Right lung (tissue), 10 donors: ENCODE results near the gene SIRPB2. TPM values are rescaled to one million over a fixed set of nuclear protein-coding genes. Genes with fewer than 3 reads are reported as not detected.

Source experiments
- DNase-seq, 2 donors: peaks; one replicate each; pipeline ENCODE4 v3.0.0-alpha.2; 2013
- long read RNA-seq, 8 donors: transcript quantifications; one replicate each; lab custom pipeline, GENCODE V29; 2026
- polyA plus RNA-seq, 5 donors: library from polyadenylated mRNA; unstranded; fragments of 120-200 nt; gene quantifications; one replicate each; pipeline versions ENCODE4 v1.2.1 to v1.2.3, GENCODE V29; 2013; ENCODE audit warnings: inconsistent platforms in 1 of 5, low replicate concordance in 1 of 5; ENCODE audit not compliant: insufficient read length in 5 of 5, insufficient read depth in 1 of 5

SIRPB2 gene
- 1 to 10 TPM; 1.3 to 3.0 (median 1.8) TPM for polyA plus RNA-seq
- long read RNA-seq, donor 1, result 0 reads
- long read RNA-seq, donor 2, result 0 reads
- long read RNA-seq, donor 3, result 0 reads
- long read RNA-seq, donor 4, partial matches to known transcripts, result 0 of 2 reads
- long read RNA-seq, donor 4, other reads (novel, unspliced or antisense), result 0 of 2 reads
- long read RNA-seq, donor 5, result 0 reads
- long read RNA-seq, donor 6, result 0 reads
- long read RNA-seq, donor 7, result 0 reads
- long read RNA-seq, donor 8, result 0 reads

DNA sequence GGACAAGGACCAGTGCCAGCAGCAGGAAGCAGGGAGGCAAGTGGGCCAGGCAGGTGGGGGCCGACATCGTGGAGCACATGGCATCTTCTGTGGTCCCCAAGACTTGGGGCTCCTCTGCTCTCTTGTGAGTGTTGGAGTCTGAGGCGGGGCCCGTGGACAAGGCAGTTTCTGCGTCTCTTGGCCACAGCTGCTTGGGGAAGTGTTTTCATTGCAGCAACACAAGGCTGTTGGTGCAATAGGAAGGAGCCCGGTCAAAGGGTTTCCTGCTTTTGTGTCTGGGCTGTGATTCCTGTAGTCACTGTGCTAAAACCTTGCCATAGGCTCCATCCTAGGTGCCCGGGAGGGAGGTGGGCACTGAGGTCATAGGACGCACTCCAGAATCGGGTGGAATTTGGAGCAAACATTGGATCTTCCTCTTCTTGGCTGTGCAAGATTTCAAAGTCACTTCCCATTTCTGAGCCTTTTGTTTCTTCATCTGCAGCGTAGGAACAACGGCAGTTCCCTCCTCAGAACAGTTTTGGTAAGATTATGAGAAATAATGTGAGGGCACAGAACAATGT is at the start of gene SIRPB2:
SIRPB2 (minus strand) TSS at position 140 of the 560 bp plus-strand sequence; CDS start at position 79, 61 bp downstream.
- no peak for DNase-seq

DNA sequence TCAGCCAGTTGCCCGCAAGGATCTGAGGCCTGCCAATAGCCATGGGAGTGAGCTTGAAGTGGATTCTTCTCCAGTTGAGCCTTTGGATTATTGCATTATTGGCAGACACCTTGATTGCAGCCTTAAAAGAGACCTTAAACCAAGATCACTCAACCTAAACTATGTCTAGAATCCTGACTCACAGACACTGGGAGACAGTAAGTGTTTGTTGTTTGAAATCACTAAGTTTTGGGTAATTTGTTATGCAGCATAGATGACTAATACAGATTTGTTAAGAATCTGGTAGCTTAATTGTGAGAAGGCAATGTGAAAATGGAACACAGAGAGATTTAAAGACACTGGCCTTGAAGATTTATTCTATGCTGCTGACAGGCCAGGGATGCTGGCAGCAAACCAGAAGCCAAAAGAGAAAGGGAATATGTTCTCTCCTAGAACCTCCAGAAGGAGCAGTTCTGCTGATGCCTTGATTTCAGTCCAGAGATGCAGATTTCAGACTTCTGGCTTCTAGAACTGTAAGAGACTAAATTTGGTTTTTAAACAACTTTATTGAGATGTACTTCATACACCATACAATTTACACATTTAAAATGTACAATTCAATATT is 48.7 kb upstream of the SIRPB2 start:
- no peak for DNase-seq

DNA sequence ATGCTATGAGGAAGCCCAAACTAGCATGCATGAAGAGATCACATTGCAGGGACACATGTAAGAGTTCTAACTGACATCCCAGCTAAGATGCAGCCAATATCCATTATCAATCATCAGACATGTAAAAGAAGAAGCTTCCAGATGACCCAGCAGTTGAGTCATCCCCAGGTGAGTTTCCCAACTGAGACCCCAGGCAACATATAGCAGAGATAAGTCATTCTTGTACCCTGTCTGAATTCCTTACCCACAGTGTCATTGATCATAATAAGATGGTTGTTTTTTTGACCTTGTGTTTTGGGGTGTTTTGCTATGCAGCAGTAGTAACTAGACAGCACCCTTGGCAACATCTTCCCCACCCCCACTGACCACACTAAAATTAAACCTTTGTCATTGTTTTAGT is 47.4 kb upstream of the SIRPB2 start:
- DNase-seq, result no peak

DNA sequence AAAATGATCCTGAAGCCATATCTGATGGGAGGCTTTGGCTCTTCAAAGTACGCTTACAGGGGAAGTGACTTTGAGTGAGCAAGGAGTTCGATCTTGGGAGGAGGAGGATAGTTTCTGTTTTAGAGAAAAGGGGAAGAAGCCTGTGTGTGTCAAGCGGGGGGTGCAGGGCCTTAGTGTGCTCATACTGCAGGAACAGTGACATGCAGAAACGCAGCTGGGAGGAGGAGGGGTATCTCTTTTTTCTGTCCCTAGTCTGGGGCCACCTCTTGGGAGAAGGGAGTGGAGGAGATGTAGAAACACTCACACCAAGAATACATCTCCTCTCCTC is 46.5 kb upstream of the SIRPB2 start:
- DNase-seq, result no peak

DNA sequence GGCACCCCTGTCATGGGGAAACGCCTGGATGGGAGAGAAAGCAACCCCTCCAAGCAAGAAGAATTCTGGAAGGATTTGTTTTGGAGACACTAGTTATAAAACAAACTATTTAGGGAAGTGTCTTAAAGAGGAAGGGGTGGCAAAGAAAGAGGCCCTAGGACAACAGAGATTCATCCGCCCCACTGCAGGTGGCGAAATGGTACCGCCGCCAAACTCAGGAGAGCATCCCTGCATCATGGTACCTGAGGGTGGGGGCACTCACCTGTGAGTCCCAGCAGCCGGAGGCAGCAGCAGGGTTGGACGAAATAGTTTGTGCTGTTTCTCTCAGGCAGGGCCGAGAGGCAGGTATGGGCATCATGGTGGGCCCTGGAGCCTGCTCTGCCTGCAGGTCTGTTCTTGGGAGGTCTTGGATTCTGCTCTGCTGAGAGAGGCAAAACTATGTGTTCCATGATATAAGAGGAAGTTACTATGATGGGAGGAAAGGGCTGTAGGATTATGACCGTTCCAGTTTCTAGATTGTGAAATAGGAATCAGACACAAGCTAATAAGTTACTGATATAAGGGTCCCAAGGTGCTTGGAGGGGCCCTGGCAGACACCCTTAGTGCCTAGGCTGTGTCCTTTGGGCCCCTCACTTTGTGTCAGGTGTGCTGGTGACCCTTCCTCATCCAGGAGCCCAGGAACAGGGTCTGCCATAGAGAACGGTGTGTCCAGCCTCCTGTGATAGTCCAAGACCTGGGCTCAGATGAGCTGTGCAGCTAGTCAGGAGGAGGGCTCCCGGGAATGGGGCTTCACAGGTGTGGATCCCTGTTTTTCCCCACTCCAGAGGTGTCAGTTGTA is 45.9 kb upstream of the SIRPB2 start:
- DNase-seq, result no peak

DNA sequence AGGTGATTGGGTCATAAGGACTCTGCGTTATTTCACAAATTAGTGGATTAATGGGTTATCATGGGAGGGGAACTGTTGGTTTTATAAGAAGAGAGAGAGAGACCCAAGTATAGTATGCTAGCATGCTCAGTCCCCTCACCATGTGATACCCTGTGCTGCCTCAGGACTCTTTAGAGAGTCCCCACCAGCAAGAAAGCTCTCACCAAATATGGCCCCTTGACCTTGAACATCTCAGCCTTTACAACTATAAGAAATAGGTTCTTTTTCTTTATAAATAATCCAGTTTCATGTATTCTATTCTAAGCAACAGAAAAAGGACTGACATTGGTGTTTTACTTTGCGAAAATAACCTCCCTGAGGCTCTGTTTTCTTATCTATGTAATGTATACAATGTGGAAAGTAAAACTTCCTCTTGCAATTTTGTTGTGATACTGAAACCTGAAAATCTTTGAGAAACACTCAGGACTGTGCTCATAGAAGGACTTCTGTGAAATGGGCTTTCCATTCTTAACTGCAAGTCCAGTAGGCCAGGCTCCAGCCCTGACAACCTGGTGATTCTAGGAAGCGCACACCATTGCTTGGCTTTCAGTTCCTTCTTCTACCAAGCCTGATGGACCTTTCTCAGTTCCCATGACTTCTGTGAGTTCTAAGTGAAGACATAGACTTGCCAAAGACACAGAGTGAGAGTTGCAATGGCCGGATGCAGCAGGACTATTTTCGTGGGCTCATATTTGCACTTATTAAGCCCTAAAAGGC is 44.4 kb upstream of the SIRPB2 start:
- DNase-seq, result no peak

DNA sequence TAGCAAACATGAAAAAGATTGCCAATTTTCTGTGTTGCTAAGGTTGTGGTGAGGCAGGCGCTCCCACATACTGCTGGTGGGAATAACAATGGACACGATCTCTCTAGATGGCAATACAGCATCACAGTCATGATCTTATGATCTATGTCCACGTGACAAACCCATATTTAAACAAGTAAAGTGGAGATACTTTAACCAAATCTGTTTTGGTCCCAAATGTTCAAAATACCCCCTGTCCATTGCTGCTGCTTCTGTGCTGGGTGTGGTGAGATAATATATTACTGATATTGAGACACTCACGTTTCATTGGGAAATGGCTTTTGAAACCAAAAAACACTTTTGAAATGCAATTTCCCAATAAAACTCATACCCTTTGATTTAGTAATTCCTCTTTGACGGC is 43.3 kb upstream of the SIRPB2 start:
- no peak for DNase-seq

DNA sequence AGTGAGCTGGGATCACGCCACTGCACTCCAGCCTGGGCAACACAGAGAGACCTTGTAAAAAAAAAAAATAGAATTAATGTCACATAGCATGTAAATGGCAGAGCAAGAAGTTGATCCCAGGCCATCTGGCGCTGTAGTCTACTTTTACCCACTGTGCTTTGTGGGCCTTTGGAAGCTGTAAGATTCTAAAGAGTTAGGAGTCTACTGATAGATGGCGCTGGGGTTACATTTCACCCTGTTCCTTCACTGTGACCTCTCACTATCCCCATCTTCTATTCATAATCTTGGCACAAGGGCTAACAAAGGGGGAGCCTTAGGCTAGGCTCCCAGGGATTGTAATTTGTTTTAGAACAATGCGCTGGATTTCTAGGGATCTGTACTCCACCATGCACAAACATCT is 41.8 kb upstream of the SIRPB2 start:
- no peak for DNase-seq

DNA sequence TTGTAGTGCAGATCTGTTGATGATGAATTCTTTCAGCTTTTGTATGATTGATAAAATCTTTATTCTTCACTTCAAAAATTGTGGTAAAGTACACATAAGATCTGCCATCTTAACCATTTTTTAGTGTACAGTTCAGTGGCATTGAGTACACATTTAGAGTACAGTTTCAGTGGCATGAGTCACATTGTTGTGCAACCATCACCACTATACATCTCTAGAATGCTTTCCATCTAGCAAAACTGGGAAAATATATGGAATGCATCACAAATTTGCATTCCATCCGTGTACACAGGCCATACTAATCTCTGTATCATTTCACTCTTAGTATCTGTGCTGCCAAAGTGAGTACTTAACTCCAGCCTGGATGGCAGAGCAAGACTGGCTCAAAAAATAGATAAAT is 37.6 kb upstream of the SIRPB2 start:
- no peak for DNase-seq

DNA sequence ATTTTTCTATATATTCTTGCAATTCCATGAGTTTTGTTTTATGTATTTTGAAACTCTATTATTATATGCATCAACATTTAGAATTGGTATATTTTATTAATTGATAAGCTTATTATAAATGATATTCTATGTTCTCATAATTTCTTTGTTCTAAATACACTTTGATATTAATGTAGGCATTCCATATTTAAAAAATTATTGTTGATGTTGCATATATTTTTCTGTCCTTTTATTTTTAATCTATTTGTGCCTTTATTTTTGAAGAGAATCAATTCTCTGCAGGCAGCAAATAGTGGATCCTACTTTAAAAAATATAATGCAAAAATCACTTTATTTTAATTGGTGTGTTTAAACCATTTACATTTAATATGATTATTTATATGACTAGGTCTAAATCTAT is 36.7 kb upstream of the SIRPB2 start:
- no peak for DNase-seq

DNA sequence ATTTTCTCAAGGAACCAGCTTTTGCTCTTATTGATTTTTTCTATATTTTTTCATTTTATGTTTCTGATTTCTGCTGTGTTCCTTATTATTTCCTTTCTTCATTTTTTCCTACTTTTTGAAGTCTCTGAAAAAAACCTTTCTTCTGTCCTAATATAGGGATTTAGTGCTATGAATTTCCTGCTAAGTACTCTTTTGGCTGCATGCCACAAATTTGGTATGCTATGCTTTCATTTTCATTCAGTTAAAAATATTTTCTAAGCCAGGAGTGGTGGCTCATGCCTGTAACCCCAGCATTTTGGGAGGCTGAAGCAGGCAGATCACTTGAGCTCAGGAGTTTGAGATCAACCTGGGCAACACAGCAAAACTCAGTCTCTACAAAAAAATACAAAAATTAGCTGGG is 35.7 kb upstream of the SIRPB2 start:
- DNase-seq, result no peak

DNA sequence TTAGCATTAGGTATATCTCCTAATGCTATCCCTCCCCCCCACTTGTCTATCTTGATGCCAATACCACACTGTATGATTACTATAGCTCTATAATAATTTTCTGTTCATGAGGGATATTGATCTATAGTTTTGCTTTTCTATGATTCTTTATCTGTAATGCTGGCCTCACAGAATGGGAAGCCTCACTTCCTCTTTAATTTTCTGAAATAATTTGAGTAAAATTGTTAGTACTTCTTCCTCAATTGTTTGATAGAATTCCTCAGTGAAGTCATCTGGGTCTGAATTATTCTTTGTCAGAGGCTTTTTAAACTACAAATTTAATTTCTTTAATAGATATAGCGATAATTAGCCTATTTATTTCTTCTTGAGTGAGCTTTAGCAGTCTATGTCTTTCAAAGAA is 35.1 kb upstream of the SIRPB2 start:
- DNase-seq, result no peak

DNA sequence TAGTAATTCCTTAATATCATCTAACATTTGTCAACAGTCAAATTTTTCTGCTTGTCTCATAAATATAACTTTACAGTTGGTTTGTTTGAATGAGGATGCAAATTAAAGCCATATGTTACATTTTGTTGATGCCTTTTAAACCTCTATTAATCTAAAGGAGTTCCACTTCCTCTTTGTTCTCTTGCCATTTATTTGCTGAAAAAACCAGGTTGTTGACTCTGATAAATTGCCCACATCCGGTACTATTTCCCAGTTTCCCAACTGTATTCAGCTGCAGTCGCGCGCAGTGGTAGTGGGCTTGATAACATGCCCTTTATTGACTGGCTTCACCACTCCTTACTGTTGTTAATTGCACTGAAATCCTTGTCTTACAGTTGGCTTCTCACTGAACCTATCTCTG is 32.8 kb upstream of the SIRPB2 start:
- no peak for DNase-seq

DNA sequence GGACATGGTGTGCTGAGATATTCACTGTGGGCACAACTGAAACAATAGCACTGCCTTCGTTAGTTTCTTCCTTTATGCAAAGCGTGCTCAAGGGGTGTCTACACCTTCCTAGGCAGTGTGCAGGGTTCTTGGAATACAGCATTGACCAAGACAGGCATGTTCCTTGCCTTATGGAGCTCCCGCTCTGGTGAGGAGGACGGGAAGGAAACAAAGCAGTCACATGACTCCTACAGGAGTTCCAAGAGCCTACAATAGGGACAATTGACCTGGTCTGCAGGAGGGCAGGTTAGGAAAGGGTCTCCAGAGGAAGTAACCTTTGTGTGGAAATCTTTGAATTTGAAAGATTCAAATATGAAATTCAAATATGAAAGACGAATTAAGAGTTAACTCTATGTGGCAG is 25.8 kb upstream of the SIRPB2 start:
- no peak for DNase-seq

DNA sequence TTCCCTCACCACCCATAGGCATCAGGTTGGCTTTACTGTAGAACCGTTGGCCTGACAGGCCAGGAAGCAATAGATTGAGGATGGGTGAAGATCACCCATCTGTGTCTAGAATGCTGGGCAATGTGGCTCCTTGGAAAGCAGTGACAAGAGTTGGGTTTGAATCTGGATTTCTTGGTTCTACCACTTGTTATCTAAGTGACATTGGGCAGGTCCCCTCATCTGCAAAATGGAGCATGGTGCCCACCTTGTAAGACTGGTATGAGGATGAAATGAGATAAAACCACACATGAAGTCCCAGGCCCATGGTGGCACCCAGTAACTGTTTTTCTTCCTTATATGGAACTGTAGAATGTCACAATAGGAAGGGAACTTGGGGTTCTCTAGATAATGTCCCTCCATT is 22.6 kb upstream of the SIRPB2 start:
- no peak for DNase-seq

DNA sequence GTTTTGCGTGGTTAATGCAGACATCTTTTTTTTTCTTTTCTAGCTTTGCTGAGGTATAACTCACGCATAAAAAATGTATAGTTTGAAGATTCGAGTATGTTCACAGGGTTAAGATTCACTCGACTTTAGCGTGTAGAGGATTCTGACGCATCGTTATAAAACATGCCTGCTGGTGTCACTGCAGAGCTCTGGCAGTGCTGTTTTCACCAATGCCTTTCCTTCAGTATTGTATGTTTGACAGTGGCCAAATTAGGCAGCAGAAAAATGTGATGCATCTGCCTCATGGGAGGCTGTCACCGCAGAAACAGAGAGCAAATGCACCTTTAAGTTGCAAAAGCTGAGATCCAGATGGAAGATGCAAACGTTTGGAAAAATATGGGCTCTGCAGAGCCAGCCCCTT is 18.0 kb upstream of the SIRPB2 start:
- DNase-seq, result no peak

DNA sequence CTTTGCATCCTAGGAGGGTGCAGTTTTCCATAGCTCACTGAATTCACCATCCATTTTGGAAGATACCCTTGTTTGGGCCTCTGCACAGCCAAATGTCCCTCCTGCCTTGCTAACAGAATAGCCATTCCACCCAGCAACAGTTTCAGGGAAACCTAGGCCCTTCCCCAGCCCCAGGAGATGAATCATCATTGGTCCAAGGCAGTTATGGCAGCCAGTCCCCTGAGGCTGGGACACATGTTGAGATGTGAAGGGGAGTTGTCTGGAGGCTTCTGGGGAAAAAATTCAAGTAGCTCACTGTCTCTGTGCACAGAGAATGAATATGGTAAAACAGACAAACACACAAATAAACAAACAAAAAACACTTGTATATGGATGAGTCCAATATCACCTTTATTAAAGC is 17.4 kb upstream of the SIRPB2 start:
- DNase-seq, result no peak

DNA sequence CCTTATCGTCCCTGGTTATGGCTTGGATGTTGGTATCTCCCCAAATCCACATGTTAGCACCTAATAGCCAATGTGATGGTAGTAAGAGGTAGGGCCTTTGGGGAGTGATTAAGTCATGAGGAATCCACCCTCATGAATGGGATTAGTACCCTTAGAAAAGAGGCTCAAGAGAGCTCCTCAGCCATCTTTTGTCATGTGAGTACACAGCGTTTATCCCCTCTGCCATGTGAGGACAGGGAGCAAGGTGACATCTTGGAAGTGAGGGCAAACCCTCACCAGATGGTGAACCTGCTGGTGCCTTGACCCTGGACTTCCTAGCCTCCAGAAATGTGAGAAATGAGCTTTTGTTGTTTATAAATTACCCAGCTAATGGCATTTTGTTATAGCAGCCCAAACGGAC is 16.1 kb upstream of the SIRPB2 start:
- no peak for DNase-seq

DNA sequence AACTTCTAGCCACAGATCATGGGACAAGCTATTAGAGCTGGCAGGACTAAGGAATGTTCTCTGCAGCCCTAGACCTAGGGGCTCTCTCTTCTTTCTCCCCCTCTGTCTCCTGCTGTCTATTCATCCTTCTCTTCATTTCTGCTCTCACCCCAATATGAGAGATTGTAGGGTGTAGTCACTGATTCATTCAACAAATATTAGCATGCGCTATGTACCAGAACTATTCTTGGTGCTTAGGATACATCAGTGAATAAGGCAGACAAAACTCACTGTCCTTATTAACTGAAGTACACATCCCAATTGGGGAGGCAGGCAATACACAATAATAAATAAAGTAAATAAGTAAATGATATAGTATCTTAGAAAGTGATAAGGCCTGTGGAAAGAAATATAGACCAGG is 14.7 kb upstream of the SIRPB2 start:
- no peak for DNase-seq

DNA sequence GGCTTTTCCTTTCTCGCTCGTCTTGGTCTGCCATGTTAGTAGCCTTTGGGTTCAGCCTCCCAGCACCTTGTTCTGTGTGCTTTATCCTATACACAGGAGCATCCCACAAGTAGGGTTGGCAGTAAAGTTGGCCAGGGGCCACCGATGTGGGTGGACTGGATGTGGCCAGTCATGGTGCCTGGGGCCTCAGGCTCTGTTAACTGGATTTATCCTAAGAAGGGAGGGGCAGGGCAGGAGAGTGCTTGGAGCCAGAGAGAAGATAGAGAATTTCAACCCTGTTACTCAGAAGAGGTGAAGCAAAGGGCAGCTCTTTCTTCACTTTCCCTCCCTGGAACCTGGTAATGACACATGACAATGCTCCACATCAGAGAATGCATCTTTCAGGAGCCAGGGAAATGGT is 14.1 kb upstream of the SIRPB2 start:
- DNase-seq, result no peak

DNA sequence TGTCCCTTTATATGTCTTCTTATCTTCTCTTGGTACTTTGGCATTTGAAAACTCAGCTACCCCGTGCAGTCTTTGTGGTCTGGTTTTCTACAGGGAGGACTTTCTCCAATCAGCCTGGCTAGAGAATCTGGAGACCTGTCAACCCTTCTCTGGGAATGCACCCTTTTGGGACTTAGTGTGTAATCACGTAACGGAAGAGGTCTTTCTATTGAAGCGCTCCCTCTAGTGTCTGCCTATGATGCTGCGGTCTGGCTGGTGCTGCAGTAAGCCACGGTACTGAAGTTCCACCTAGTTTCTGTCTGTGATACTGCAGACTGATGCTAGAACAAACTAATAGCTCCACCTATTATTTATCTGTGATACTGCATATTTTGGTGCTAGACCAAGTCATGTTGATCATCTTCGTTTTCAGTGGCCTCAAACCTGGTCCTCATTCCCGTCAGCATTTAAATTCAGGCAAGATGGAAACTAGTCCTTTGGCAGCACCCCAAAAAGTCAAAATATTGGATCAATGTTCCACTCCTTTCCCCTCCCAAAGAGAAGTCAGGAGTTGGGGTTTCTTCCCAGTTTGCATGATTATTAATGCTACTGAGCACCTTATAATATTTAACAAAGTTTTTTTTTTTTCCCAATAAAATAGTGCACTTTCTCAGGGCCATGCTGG is 12.5 kb upstream of the SIRPB2 start:
- DNase-seq, result peak; percentile 37 to 52

DNA sequence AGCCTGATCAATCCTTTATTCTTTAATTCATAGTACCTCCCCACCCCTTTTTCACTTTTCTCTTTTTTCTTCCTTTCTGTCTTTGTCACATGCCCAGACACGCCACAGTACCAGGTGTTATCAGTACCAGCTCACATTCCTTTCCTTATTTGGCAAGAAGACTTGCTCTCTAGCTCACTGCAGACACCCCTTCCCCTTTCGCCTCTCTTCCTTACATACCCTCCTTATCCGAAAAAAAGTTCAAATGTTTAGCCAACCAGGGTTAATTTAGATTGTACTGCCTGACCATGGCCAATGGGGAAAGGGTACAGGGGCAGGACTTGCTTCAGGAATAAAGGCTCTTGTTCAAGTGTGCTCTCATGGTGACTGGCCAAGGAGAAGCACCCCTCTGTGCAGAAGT is 9.3 kb upstream of the SIRPB2 start:
- no peak for DNase-seq
